ENCODE measurements around the gene CCDC80.

Gene CCDC80

GRCh38 chr3:112606098-112606497 lies 34.8 kb downstream of the CCDC80 start:
- Histone ChIP-seq H3K4me3 (IDR thresholded peaks at IDR 0.05; ENCODE audit: insufficient read depth, low read depth, low read length) (no peak overlapping the region), H3K9ac (no peak overlapping the region), H4K20me1 (ENCODE audit: insufficient read depth) (no peaks in the 10 kb centered on the region), H3K79me2 (ENCODE audit: insufficient read depth, low read depth) (no peaks in the 10 kb centered on the region), H3K27me3 (ENCODE audit: insufficient read depth, low read depth) (no peaks in the 10 kb centered on the region), H3K4me2 (no peak overlapping the region), H2AFZ (ENCODE audit: low read depth) (no peak overlapping the region), H3K27ac (no peak overlapping the region), H3K4me1 (ENCODE audit: low read depth, poor library complexity, severe bottlenecking) (peaks cover 17% of the 10 kb centered on the region), H3K36me3 (ENCODE audit: insufficient read depth) (no peaks in the 10 kb centered on the region)
- no peak for TF ChIP-seq CTCF (conservative IDR thresholded peaks at IDR 0.05; ENCODE audit: low read depth, low read length)

GRCh38 chr3:112605285-112605684 lies 35.7 kb downstream of the CCDC80 start:
- no peak overlapping the region for H3K27ac ChIP-seq
- peaks cover 17% of the 10 kb centered on the region for H3K4me1 ChIP-seq (ENCODE audit: low read depth, poor library complexity, severe bottlenecking)
- H4K20me1 ChIP-seq (ENCODE audit: insufficient read depth): no peaks in the 10 kb centered on the region
- no peaks in the 10 kb centered on the region for H3K36me3 ChIP-seq (ENCODE audit: insufficient read depth)
- H3K4me3 ChIP-seq (IDR thresholded peaks at IDR 0.05; ENCODE audit: insufficient read depth, low read depth, low read length): no peak overlapping the region
- H3K9ac ChIP-seq: no peak overlapping the region
- TF ChIP-seq CTCF (conservative IDR thresholded peaks at IDR 0.05; ENCODE audit: low read depth, low read length): no peak
- no peak overlapping the region; the same call in 1 of the 2 replicates for H3K4me2 ChIP-seq
- no peak overlapping the region for H2AFZ ChIP-seq (ENCODE audit: low read depth)
- H3K79me2 ChIP-seq (ENCODE audit: insufficient read depth, low read depth): no peaks in the 10 kb centered on the region
- H3K27me3 ChIP-seq (ENCODE audit: insufficient read depth, low read depth): no peaks in the 10 kb centered on the region

- Histone ChIP-seq H3K9ac (no peak overlapping the region), H2AFZ (ENCODE audit: low read depth) (no peak overlapping the region), H3K79me2 (ENCODE audit: insufficient read depth, low read depth) (no peaks in the 10 kb centered on the region), H3K27ac (no peak overlapping the region), H3K4me3 (IDR thresholded peaks at IDR 0.05; ENCODE audit: insufficient read depth, low read depth, low read length) (no peak overlapping the region), H3K36me3 (ENCODE audit: insufficient read depth) (no peaks in the 10 kb centered on the region), H3K27me3 (ENCODE audit: insufficient read depth, low read depth) (no peaks in the 10 kb centered on the region), H3K4me2 (peak overlapping the region; percentile 42), H4K20me1 (ENCODE audit: insufficient read depth) (no peaks in the 10 kb centered on the region), H3K4me1 (ENCODE audit: low read depth, poor library complexity, severe bottlenecking) (peaks cover 17% of the 10 kb centered on the region)
- no peak for TF ChIP-seq CTCF (conservative IDR thresholded peaks at IDR 0.05; ENCODE audit: low read depth, low read length)
These were observed 36.4 kb downstream of the CCDC80 start for GRCh38 chr3:112604536-112604935.

GRCh38 chr3:112602217-112602838 lies 38.6 kb downstream of the CCDC80 start:
- H3K27ac ChIP-seq: no peak overlapping the region
- no peaks in the 10 kb centered on the region for H3K36me3 ChIP-seq (ENCODE audit: insufficient read depth)
- H3K4me3 ChIP-seq (IDR thresholded peaks at IDR 0.05; ENCODE audit: insufficient read depth, low read depth, low read length): no peak overlapping the region
- no peaks in the 10 kb centered on the region for H3K79me2 ChIP-seq (ENCODE audit: insufficient read depth, low read depth)
- H4K20me1 ChIP-seq (ENCODE audit: insufficient read depth): no peaks in the 10 kb centered on the region
- TF ChIP-seq CTCF (conservative IDR thresholded peaks at IDR 0.05; ENCODE audit: low read depth, low read length): no peak
- no peak overlapping the region for H3K4me2 ChIP-seq
- no peak overlapping the region for H3K9ac ChIP-seq
- H3K27me3 ChIP-seq (ENCODE audit: insufficient read depth, low read depth): no peaks in the 10 kb centered on the region
- H3K4me1 ChIP-seq (ENCODE audit: low read depth, poor library complexity, severe bottlenecking): peaks cover 17% of the 10 kb centered on the region
- H2AFZ ChIP-seq (ENCODE audit: low read depth): no peak overlapping the region
